Natural killer cell treated with Interleukin-12 subunit alpha and Interleukin-12 subunit beta and Interleukin-15 and Interleukin-18, amount 100 ng/mL, for 72 hours (primary cell): ENCODE measurements around the gene AGAP1. TPM values are rescaled to one million over a fixed set of nuclear protein-coding genes. Genes with fewer than 3 reads are reported as not detected.

Experiments used
- ATAC-seq, 2 donors: fragments of 150-1000 bp; cut with Tn5 transposase in 1 of 2; sonication (Bioruptor Pico), chemical (Tn5 transposase) in 1 of 2; 2 replicates each; pipeline ENCODE4 v1.10.0; 2021
- DNase-seq: peaks from one replicate; pipeline ENCODE4 v3.0.0; 2022; ENCODE audit warnings: low spot score
- H3K27ac Mint-ChIP-seq, 2 donors: 1 replicate in 1 of 2; 2 replicates in 1 of 2; pipeline ENCODE4 v1.8.0; 2022; ENCODE audit warnings: mixed read lengths in 2 of 2, mild to moderate bottlenecking in 1 of 2, moderate library complexity in 1 of 2
- H3K27me3 Mint-ChIP-seq, 2 donors: 1 replicate in 1 of 2; 2 replicates in 1 of 2; pipeline ENCODE4 v1.8.0; 2022; ENCODE audit warnings: mixed read lengths in 2 of 2
- H3K36me3 Mint-ChIP-seq: one replicate; pipeline ENCODE4 v1.8.0; 2022; ENCODE audit warnings: mixed read lengths
- H3K4me1 Mint-ChIP-seq, 2 donors: 1 replicate in 1 of 2; 2 replicates in 1 of 2; pipeline ENCODE4 v1.8.0; 2022; ENCODE audit warnings: low read depth in 2 of 2, mixed read lengths in 2 of 2, mild to moderate bottlenecking in 1 of 2
- H3K4me3 Mint-ChIP-seq: one replicate; pipeline ENCODE4 v1.8.0; 2022; ENCODE audit warnings: mixed read lengths
- H3K9me3 Mint-ChIP-seq: 2 replicates; pipeline ENCODE4 v1.8.0; 2022; ENCODE audit warnings: mixed read lengths
- total RNA-seq, 2 donors: library from RNA; stranded (reverse); gene quantifications; one replicate each; pipeline ENCODE4 v1.2.3, GENCODE V29; 2022

AGAP1 gene
- total RNA-seq, 2 donors from 2014 or later = 5.2 to 7.4 TPM

- no peaks in the 10 kb centered on the region for H3K27me3 Mint-ChIP-seq
- H3K4me3 Mint-ChIP-seq = no peak overlapping the region
- no peak for ATAC-seq
- H3K4me1 Mint-ChIP-seq = peaks cover 0 to 3% of the 10 kb centered on the region in 2 donors
- no peaks in the 10 kb centered on the region for H3K36me3 Mint-ChIP-seq
- no peaks in the 10 kb centered on the region for H3K9me3 Mint-ChIP-seq
- no peak for DNase-seq
- no peak overlapping the region for H3K27ac Mint-ChIP-seq
Observed at GRCh38 chr2:235811446-235812184, 317.8 kb downstream of the AGAP1 start.

- DNase-seq (no peak), ATAC-seq (no peak)
- Mint-ChIP-seq H3K36me3 (no peaks in the 10 kb centered on the region), H3K27me3 (no peaks in the 10 kb centered on the region), H3K9me3 (no peaks in the 10 kb centered on the region), H3K4me3 (no peak overlapping the region), H3K4me1 (peaks cover 0 to 3% of the 10 kb centered on the region in 2 donors), H3K27ac (no peak overlapping the region)
Observed at GRCh38 chr2:235812185-235812665, 318.4 kb downstream of the AGAP1 start.

- H3K27me3 Mint-ChIP-seq = no peaks in the 10 kb centered on the region
- no peak overlapping the region for H3K27ac Mint-ChIP-seq
- DNase-seq = no peak
- ATAC-seq = no peak
- H3K36me3 Mint-ChIP-seq = no peaks in the 10 kb centered on the region
- no peak overlapping the region for H3K4me3 Mint-ChIP-seq
- peaks cover 0 to 3% of the 10 kb centered on the region in 2 donors for H3K4me1 Mint-ChIP-seq
- H3K9me3 Mint-ChIP-seq = no peaks in the 10 kb centered on the region
Observed at GRCh38 chr2:235813398-235813797, 319.6 kb downstream of the AGAP1 start.

- no peak for DNase-seq
- ATAC-seq = no peak
- H3K9me3 Mint-ChIP-seq = no peaks in the 10 kb centered on the region
- H3K27me3 Mint-ChIP-seq = no peaks in the 10 kb centered on the region
- H3K4me3 Mint-ChIP-seq = no peak overlapping the region
- H3K36me3 Mint-ChIP-seq = peaks cover 4% of the 10 kb centered on the region
- no peaks in the 10 kb centered on the region for H3K4me1 Mint-ChIP-seq
- no peak overlapping the region for H3K27ac Mint-ChIP-seq
Observed at GRCh38 chr2:235820571-235820970, 326.7 kb downstream of the AGAP1 start.

GRCh38 chr2:235824331-235824730 lies 330.5 kb downstream of the AGAP1 start:
- H3K4me3 Mint-ChIP-seq = no peak overlapping the region
- H3K36me3 Mint-ChIP-seq = peaks cover 4% of the 10 kb centered on the region
- no peak overlapping the region for H3K27ac Mint-ChIP-seq
- H3K9me3 Mint-ChIP-seq = no peaks in the 10 kb centered on the region
- no peaks in the 10 kb centered on the region for H3K27me3 Mint-ChIP-seq
- ATAC-seq (no peak), DNase-seq (no peak)
- no peaks in the 10 kb centered on the region for H3K4me1 Mint-ChIP-seq

GRCh38 chr2:235825946-235826345 lies 332.1 kb downstream of the AGAP1 start:
- H3K27ac Mint-ChIP-seq = no peak overlapping the region
- no peaks in the 10 kb centered on the region for H3K27me3 Mint-ChIP-seq
- H3K4me1 Mint-ChIP-seq = no peaks in the 10 kb centered on the region
- H3K9me3 Mint-ChIP-seq = no peaks in the 10 kb centered on the region
- H3K36me3 Mint-ChIP-seq = peaks cover 4% of the 10 kb centered on the region
- ATAC-seq (no peak), DNase-seq (no peak)
- H3K4me3 Mint-ChIP-seq = no peak overlapping the region

GRCh38 chr2:235826826-235827225 lies 333.0 kb downstream of the AGAP1 start:
- Mint-ChIP-seq H3K9me3 (no peaks in the 10 kb centered on the region), H3K4me3 (no peak overlapping the region), H3K27me3 (no peaks in the 10 kb centered on the region), H3K27ac (no peak overlapping the region), H3K4me1 (no peaks in the 10 kb centered on the region), H3K36me3 (peaks cover 4% of the 10 kb centered on the region)
- ATAC-seq = no peak
- DNase-seq = no peak

GRCh38 chr2:235827585-235827992 lies 333.7 kb downstream of the AGAP1 start:
- H3K27me3 Mint-ChIP-seq = no peaks in the 10 kb centered on the region
- no peaks in the 10 kb centered on the region for H3K9me3 Mint-ChIP-seq
- H3K36me3 Mint-ChIP-seq = no peaks in the 10 kb centered on the region
- no peak for ATAC-seq
- H3K4me3 Mint-ChIP-seq = no peak overlapping the region
- H3K27ac Mint-ChIP-seq = no peak overlapping the region
- no peak for DNase-seq
- H3K4me1 Mint-ChIP-seq = peaks cover 0 to 4% of the 10 kb centered on the region in 2 donors

GRCh38 chr2:235829726-235830125 lies 335.9 kb downstream of the AGAP1 start:
- no peaks in the 10 kb centered on the region for H3K36me3 Mint-ChIP-seq
- no peaks in the 10 kb centered on the region for H3K9me3 Mint-ChIP-seq
- no peak overlapping the region for H3K4me3 Mint-ChIP-seq
- ATAC-seq = no peak
- no peak for DNase-seq
- H3K4me1 Mint-ChIP-seq = peaks cover 0 to 4% of the 10 kb centered on the region in 2 donors
- no peaks in the 10 kb centered on the region for H3K27me3 Mint-ChIP-seq
- H3K27ac Mint-ChIP-seq = peak overlapping the region in 1 of 2 donors; percentile 48

GRCh38 chr2:235831755-235832154 lies 337.9 kb downstream of the AGAP1 start:
- Mint-ChIP-seq H3K4me3 (no peak overlapping the region), H3K27me3 (no peaks in the 10 kb centered on the region), H3K9me3 (no peaks in the 10 kb centered on the region), H3K27ac (no peak overlapping the region), H3K4me1 (peaks cover 0 to 4% of the 10 kb centered on the region in 2 donors), H3K36me3 (no peaks in the 10 kb centered on the region)
- ATAC-seq (no peak), DNase-seq (no peak)

- H3K4me3 Mint-ChIP-seq = no peak overlapping the region
- H3K27me3 Mint-ChIP-seq = no peaks in the 10 kb centered on the region
- DNase-seq (no peak), ATAC-seq (no peak)
- no peaks in the 10 kb centered on the region for H3K9me3 Mint-ChIP-seq
- H3K27ac Mint-ChIP-seq = no peak overlapping the region
- no peaks in the 10 kb centered on the region for H3K36me3 Mint-ChIP-seq
- H3K4me1 Mint-ChIP-seq = peaks cover 0 to 4% of the 10 kb centered on the region in 2 donors
Observed at GRCh38 chr2:235832941-235833340, 339.1 kb downstream of the AGAP1 start.

- ATAC-seq (no peak), DNase-seq (no peak)
- no peaks in the 10 kb centered on the region for H3K27me3 Mint-ChIP-seq
- H3K9me3 Mint-ChIP-seq = no peaks in the 10 kb centered on the region
- H3K4me3 Mint-ChIP-seq = no peak overlapping the region
- H3K4me1 Mint-ChIP-seq = peaks cover 0 to 4% of the 10 kb centered on the region in 2 donors
- no peak overlapping the region for H3K27ac Mint-ChIP-seq
- no peaks in the 10 kb centered on the region for H3K36me3 Mint-ChIP-seq
Observed at GRCh38 chr2:235833971-235834620, 340.3 kb downstream of the AGAP1 start.

GRCh38 chr2:235834781-235835180 lies 340.9 kb downstream of the AGAP1 start:
- H3K9me3 Mint-ChIP-seq = no peaks in the 10 kb centered on the region
- H3K4me3 Mint-ChIP-seq = no peak overlapping the region
- peaks cover 0 to 4% of the 10 kb centered on the region in 2 donors for H3K4me1 Mint-ChIP-seq
- ATAC-seq (no peak), DNase-seq (no peak)
- H3K36me3 Mint-ChIP-seq = no peaks in the 10 kb centered on the region
- H3K27me3 Mint-ChIP-seq = no peaks in the 10 kb centered on the region
- H3K27ac Mint-ChIP-seq = no peak overlapping the region

- Mint-ChIP-seq H3K27me3 (no peaks in the 10 kb centered on the region), H3K4me1 (peaks cover 0 to 4% of the 10 kb centered on the region in 2 donors), H3K36me3 (no peaks in the 10 kb centered on the region), H3K4me3 (no peak overlapping the region), H3K9me3 (no peaks in the 10 kb centered on the region), H3K27ac (no peak overlapping the region)
- ATAC-seq = no peak
- no peak for DNase-seq
Observed at GRCh38 chr2:235835810-235836209, 342.0 kb downstream of the AGAP1 start.
